ENCODE data around the gene BDKRB2.

The BDKRB2 gene

DNA sequence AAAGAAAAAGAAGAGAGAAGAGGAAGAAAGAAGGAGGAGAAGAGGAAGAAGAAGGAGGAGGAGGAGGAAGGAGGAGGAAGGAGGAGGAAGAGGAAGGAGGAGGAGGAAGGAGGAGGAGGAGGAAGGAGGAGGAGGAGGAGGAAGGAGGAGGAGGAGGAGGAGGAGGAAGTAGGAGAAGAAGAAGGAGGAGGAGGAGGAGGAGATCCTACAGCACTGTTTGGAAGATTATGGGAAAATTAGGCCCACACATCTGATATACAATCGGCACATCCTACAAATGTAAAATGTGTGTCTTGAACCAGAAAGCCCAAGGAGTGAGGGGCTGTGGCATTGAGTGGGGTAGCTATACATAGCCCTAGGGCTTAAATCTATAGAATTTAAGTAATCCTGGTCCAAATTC is 12.0 kb downstream of the BDKRB2 start:
- in situ Hi-C loops (cut with HindIII; ENCODE audit: low sequenced_read_pairs) = no loop called here
- no peak overlapping the region for H3K4me3 ChIP-seq (ENCODE audit: low read depth, low read length)
- DNase-seq (ENCODE audit: low read depth) = no peak
- TF ChIP-seq CTCF (IDR thresholded peaks at IDR 0.05; ENCODE audit: low read depth, low read length, missing control alignments) = no peak

DNA sequence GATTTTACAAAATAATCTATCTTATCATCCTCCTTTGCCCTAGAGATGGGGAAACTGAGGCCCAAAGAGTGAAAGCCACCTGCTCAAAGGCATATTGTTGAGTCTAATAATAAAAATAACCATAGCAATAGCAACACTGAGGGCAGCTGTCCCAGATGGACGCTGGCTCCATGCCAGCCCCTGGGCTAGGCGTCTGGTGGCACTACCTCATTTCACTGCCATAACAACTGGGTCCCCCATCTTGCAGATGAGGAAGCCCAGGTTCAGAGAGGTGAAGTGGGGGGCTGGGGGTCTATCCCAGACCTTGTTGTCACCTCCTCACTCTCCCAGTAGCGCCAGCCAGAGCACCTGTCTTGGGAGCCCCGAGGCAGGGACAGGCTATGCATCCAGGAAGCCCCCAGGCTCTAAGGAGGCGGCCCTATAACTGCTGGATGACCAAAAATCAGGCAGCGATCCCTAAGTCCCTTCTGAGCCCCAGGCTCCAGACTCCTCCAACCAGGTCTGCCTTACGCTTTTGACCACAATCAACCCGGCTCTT is 12.8 kb downstream of the BDKRB2 start:
- no peak for DNase-seq (ENCODE audit: low read depth)
- H3K4me3 ChIP-seq (ENCODE audit: low read depth, low read length) = no peak overlapping the region
- in situ Hi-C loops (cut with HindIII; ENCODE audit: low sequenced_read_pairs) = no loop called here
- no peak for TF ChIP-seq CTCF (IDR thresholded peaks at IDR 0.05; ENCODE audit: low read depth, low read length, missing control alignments)

- in situ Hi-C loops (cut with HindIII; ENCODE audit: low sequenced_read_pairs) = no loop called here
- TF ChIP-seq CTCF (IDR thresholded peaks at IDR 0.05; ENCODE audit: low read depth, low read length, missing control alignments) = no peak
- no peak for DNase-seq (ENCODE audit: low read depth)
- H3K4me3 ChIP-seq (ENCODE audit: low read depth, low read length) = no peak overlapping the region
Measured at GRCh38 chr14:96221109-96221650, 16.5 kb downstream of the BDKRB2 start.

GRCh38 chr14:96221841-96222240 is 17.2 kb downstream of the BDKRB2 start:
- H3K4me3 ChIP-seq (ENCODE audit: low read depth, low read length) = no peak overlapping the region
- in situ Hi-C loops (cut with HindIII; ENCODE audit: low sequenced_read_pairs) = no loop called here
- no peak for DNase-seq (ENCODE audit: low read depth)
- TF ChIP-seq CTCF (IDR thresholded peaks at IDR 0.05; ENCODE audit: low read depth, low read length, missing control alignments) = no peak

- H3K4me3 ChIP-seq (ENCODE audit: low read depth, low read length) = no peak overlapping the region
- no peak for TF ChIP-seq CTCF (IDR thresholded peaks at IDR 0.05; ENCODE audit: low read depth, low read length, missing control alignments)
- no peak for DNase-seq (ENCODE audit: low read depth)
- in situ Hi-C loops (cut with HindIII; ENCODE audit: low sequenced_read_pairs) = no loop called here
Measured at GRCh38 chr14:96224480-96225096, 19.9 kb downstream of the BDKRB2 start.

GRCh38 chr14:96225213-96225612 is 20.6 kb downstream of the BDKRB2 start:
- no peak for DNase-seq (ENCODE audit: low read depth)
- TF ChIP-seq CTCF (IDR thresholded peaks at IDR 0.05; ENCODE audit: low read depth, low read length, missing control alignments) = no peak
- no peak overlapping the region for H3K4me3 ChIP-seq (ENCODE audit: low read depth, low read length)
- in situ Hi-C loops (cut with HindIII; ENCODE audit: low sequenced_read_pairs) = no loop called here

Data from astrocyte of the cerebellum (primary cell).